ENCODE data around the gene GANAB.
"Not testable (repeated sequence)": the region's sequence is repeated elsewhere in the genome, so short reads cannot be mapped to it uniquely, and the experiment has no call there.

Gene GANAB

GRCh38 chr11:62588966-62589637 is 57.3 kb downstream of the GANAB start:
- no peak for ATAC-seq
- TF ChIP-seq TCF4 (CRISPR knock-in tag; IDR thresholded peaks at IDR 0.05; ENCODE audit: borderline replicate concordance) (no peak), OSR1 (CRISPR knock-in tag; IDR thresholded peaks at IDR 0.05) (no peak), ZNF8 (CRISPR knock-in tag; IDR thresholded peaks at IDR 0.05) (no peak), PPARA (CRISPR knock-in tag; IDR thresholded peaks at IDR 0.05; ENCODE audit: borderline replicate concordance) (no peak), ZC3H10 (CRISPR knock-in tag; IDR thresholded peaks at IDR 0.05) (no peak), GLIS3 (CRISPR knock-in tag; IDR thresholded peaks at IDR 0.05) (no peak), BACH2 (CRISPR knock-in tag; IDR thresholded peaks at IDR 0.05; ENCODE audit: borderline replicate concordance) (no peak), ZNF70 (CRISPR knock-in tag; IDR thresholded peaks at IDR 0.05) (no peak), ISL1 (CRISPR knock-in tag; IDR thresholded peaks at IDR 0.05) (no peak), ZNF565 (CRISPR knock-in tag; conservative IDR thresholded peaks at IDR 0.05; ENCODE audit: low read depth) (no peak)
- TF ChIP-seq, protein P1, sequence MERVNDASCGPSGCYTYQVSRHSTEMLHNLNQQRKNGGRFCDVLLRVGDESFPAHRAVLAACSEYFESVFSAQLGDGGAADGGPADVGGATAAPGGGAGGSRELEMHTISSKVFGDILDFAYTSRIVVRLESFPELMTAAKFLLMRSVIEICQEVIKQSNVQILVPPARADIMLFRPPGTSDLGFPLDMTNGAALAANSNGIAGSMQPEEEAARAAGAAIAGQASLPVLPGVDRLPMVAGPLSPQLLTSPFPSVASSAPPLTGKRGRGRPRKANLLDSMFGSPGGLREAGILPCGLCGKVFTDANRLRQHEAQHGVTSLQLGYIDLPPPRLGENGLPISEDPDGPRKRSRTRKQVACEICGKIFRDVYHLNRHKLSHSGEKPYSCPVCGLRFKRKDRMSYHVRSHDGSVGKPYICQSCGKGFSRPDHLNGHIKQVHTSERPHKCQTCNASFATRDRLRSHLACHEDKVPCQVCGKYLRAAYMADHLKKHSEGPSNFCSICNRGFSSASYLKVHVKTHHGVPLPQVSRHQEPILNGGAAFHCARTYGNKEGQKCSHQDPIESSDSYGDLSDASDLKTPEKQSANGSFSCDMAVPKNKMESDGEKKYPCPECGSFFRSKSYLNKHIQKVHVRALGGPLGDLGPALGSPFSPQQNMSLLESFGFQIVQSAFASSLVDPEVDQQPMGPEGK (CRISPR knock-in tag; IDR thresholded peaks at IDR 0.05; ENCODE audit: borderline replicate concordance): no peak

DNA sequence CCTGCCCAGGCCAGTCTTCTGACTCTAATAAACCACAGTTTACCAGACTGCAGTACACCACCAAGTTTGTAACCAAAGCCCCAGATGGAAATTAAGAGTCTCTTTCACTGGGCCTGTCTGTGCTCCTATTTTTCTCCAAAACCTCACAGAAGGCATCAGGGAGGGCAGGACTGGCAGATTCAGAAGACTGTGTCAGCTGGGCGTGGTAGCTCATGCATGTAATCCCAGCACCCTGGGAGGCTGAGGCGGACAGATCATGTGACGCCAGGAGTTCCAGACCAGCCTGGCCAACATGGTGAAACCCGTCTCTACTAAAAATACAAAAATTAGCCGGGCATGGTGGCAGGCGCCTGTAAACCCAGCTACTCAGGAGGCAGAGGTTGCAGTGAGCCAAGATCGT is 61.1 kb downstream of the GANAB start:
- not testable (repeated sequence) for ATAC-seq

- not testable (repeated sequence) for ATAC-seq
Observed at GRCh38 chr11:62581735-62582134, 64.7 kb downstream of the GANAB start.

DNA sequence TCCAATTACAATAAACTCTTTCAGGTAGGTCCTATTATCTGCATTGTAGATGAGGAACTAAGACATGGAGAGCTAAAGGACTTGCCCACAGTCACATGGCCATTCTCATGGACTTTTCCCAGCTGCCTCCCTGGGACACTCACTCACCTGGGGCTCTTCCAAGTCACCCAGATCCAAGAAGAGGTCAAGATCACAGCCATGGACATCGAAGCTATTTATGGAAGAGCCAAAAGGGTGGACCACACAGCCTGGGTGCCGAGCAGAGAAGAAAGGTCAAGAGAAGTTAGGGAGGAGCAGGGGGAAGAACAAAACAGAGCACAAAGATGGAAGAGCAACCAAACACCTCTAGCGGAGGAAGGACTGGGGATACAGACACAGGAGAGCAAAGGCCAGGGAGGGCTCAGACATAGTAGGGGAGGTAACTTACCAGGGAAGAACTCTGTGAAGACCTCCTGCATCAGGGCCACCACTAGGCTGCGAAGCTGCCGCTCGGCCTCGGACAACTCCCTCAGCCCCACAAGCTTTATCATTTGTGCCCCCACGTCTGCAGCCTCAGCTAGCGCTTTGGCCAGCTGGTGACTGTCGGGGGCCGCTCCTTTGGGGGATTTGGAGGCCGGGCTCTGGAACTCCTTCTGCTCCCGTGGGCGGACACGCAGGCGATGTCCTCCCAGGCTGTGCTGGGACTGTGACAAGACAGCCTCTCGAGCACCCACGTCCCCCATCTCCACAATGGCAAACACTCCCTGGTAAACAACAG is 65.3 kb downstream of the GANAB start:
- ATAC-seq: no peak
- TF ChIP-seq ZFP3 (CRISPR knock-in tag; IDR thresholded peaks at IDR 0.05) (no peak), TSHZ2 (CRISPR knock-in tag; IDR thresholded peaks at IDR 0.05) (no peak), PPARA (CRISPR knock-in tag; IDR thresholded peaks at IDR 0.05; ENCODE audit: borderline replicate concordance) (no peak)

DNA sequence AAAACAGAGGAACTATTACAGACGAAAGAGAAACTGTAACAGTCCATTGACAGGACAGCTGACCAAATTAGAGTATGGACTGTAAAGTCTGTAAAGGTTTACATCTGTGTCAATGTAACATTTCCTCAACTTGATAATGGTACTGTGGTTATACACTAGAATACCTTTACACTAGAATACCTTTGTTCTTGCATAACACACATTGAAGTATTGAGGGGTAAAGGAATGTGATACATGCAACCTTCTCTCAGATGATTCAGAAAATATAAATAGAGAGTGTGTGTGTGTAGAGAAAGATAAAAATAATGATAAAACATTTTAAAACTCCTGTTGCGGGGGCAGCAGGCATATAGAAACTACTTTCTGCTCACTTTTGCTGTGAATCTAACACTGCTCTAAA is 67.2 kb downstream of the GANAB start:
- TF ChIP-seq TOX (CRISPR knock-in tag; IDR thresholded peaks at IDR 0.05; ENCODE audit: borderline replicate concordance): no peak
- TF ChIP-seq GLIS3 (CRISPR knock-in tag; IDR thresholded peaks at IDR 0.05): no peak
- TF ChIP-seq ZNF8 (CRISPR knock-in tag; IDR thresholded peaks at IDR 0.05): no peak
- no peak for TF ChIP-seq ZNF565 (CRISPR knock-in tag; conservative IDR thresholded peaks at IDR 0.05; ENCODE audit: low read depth)
- TF ChIP-seq CSDC2 (CRISPR knock-in tag; IDR thresholded peaks at IDR 0.05): no peak
- TF ChIP-seq OSR1 (CRISPR knock-in tag; IDR thresholded peaks at IDR 0.05): no peak
- TF ChIP-seq ZNF70 (CRISPR knock-in tag; IDR thresholded peaks at IDR 0.05): no peak
- TF ChIP-seq POU6F1 (CRISPR knock-in tag; IDR thresholded peaks at IDR 0.05; ENCODE audit: borderline replicate concordance, low read depth): no peak
- TF ChIP-seq PPARA (CRISPR knock-in tag; IDR thresholded peaks at IDR 0.05; ENCODE audit: borderline replicate concordance): no peak
- TF ChIP-seq, protein P1 (CRISPR knock-in tag; IDR thresholded peaks at IDR 0.05; ENCODE audit: borderline replicate concordance): no peak
- TF ChIP-seq BACH2 (CRISPR knock-in tag; IDR thresholded peaks at IDR 0.05; ENCODE audit: borderline replicate concordance): no peak
- no peak for TF ChIP-seq ARNTL (CRISPR knock-in tag; IDR thresholded peaks at IDR 0.05; ENCODE audit: borderline replicate concordance, low read depth)
- TF ChIP-seq RARB (CRISPR knock-in tag; IDR thresholded peaks at IDR 0.05): no peak
- no peak for TF ChIP-seq ZFP30 (CRISPR knock-in tag; IDR thresholded peaks at IDR 0.05)
- no peak for ATAC-seq
